ENCODE results near the gene COA1. TPM values are rescaled to one million over a fixed set of nuclear protein-coding genes. Genes with fewer than 3 reads are reported as not detected.

COA1 gene
- total RNA-seq, 4 donors from 2014 or later: 38.5 to 64.0 (median 50.5) TPM

DNA sequence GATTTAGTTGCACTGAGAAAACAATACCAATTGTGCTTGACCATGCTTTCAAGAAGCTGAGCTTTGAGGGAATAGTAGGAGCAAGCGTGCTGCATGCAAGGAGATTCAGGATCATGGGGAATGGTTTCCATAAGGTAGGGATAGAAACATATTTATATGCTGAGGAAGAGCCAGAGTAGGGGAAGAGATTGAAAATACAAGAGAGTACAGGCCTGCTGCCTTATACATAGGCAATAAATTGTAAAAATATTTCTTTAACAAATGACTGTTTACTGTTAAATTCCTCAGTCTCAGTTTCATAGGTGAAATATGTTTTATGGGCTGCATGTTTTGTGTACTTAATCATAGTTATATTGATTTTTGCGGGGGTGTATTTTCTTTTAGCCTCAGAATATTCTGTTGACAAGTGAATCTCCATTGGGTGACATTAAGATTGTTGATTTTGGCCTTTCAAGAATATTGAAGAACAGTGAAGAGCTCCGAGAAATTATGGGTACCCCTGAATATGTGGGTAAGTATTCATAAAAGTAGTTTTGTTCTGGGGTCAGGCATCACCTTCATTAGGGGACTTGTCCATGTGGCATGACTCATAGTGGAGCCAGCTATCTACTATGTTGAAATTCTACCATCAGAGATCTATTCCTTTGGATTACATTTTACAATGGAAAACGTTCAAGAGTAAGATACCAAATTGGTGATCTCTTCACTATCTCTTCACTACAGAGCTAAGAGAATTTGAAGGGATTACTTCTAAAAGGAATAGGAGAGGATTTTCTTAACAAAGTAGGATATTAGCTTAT is 109.9 kb downstream of the COA1 start:
- no peak for TF ChIP-seq CTCF (IDR thresholded peaks at IDR 0.05; ENCODE audit: low read depth)

DNA sequence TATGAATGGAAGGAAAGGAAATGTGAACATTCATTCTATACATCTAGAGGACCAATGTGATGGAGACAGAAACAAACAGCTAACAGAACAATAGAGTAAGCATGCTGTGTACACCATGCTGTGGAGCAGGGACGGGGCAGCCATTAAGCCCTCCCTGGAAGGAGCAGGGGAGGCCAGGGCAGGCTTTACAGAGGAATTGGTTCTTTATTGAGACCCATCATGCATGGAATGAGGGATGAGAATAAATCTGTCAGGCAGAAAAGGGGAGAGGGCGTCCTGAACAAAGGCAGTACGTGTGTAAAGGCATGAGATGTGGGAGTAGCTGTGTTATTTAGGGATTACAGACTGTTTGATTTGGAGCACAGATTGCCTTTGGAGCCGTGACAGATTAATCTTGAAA is 111.2 kb downstream of the COA1 start:
- no peak for TF ChIP-seq CTCF (IDR thresholded peaks at IDR 0.05; ENCODE audit: low read depth)

DNA sequence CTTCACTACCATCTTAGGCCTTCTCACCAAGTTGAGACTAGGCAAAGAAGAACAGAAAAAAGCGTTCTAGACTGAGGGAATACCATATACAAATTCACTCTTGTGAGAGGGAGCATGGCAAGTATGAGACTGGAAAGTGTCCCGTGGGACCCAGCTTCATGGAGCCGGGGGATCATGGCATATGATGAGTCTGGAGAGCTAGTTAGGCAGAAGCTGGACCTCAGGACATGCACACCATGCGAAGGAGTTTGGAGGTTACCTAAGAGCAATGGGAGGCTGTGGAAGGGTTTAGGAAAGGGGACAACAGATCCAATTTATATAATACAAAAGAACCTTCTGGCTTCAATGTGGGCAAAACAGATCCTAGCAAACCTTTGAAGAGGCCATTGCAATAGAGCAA is 112.3 kb downstream of the COA1 start:
- no peak for TF ChIP-seq CTCF (IDR thresholded peaks at IDR 0.05; ENCODE audit: low read depth)

- no peak for TF ChIP-seq CTCF (IDR thresholded peaks at IDR 0.05; ENCODE audit: low read depth)
Observed at GRCh38 chr7:43615558-43616145, 113.7 kb downstream of the COA1 start.

DNA sequence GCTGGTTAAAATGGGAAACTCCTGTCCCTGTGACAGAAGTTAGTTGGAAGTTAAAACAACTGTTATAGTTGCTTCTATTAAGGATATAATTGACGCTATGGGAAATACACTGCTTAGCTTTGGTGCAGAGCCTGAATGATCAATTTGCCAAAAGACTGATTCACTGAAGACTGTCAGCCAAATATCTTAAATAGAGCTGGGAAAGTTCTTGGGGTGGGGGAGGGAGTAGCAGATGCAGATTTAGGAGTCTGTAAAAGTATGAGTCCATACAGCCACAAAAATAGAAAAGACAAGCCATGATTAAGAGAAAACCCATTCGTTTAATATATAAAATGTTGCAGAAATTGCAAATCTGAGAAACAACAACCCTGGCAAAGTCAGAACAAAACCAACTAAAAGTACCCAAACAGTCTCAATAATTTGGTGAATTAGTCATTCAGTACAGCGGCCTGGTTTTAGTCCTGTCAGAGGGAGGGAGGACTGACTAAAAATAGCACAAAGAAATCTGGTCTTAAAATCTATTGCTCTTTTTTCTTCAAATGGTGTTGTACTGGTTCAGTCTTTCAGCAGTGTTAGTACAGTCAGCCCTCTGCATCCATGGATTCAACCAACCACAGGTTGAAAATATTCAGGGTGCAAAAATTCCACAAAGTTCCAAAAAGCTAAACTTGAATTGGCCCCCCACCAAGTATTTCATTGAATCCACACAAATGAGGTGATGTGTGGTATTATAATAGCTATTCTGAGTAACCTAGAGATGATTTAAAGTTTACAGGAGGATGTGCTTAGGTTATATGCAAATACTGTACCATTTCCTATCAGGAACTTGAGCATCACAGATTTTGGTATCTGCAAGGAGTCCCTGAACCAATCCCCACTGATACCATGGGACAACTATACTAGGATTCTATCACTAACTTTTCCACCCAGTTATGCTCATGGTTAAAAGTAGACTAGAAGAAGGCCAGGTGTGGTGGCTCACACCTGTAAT is 116.4 kb downstream of the COA1 start:
- TF ChIP-seq CTCF (IDR thresholded peaks at IDR 0.05; ENCODE audit: low read depth): no peak

GRCh38 chr7:43612128-43612527 is 117.2 kb downstream of the COA1 start:
- TF ChIP-seq CTCF (IDR thresholded peaks at IDR 0.05; ENCODE audit: low read depth): no peak

- no peak for TF ChIP-seq CTCF (IDR thresholded peaks at IDR 0.05; ENCODE audit: low read depth)
Observed at GRCh38 chr7:43609097-43609496, 120.2 kb downstream of the COA1 start.

All from subcutaneous adipose tissue (tissue), 4 donors.